Measurements from ENCODE around the gene APMAP. TPM values are rescaled to one million over a fixed set of nuclear protein-coding genes. Genes with fewer than 3 reads are reported as not detected.
A peak's percentile ranks its signal among the peaks of the same experiment; 100 is the strongest.

APMAP gene
- polyA plus RNA-seq (ENCODE audit: insufficient read length in 3 of 3) = 10 to 100 TPM; 92.7 to 98.7 (median 97.6) TPM
- long read RNA-seq, donor 1, transcript APMAP-201 (9 exons, 2,430 nt) = major isoform, 19 of 19 reads
- long read RNA-seq, donor 1, partial matches to known transcripts = 0 of 19 reads
- long read RNA-seq, donor 1, other reads (novel, unspliced or antisense) = 0 of 19 reads
- long read RNA-seq, donor 2, transcript APMAP-201 (9 exons, 2,430 nt) = major isoform, 19 of 19 reads
- long read RNA-seq, donor 2, partial matches to known transcripts = 0 of 19 reads
- long read RNA-seq, donor 2, other reads (novel, unspliced or antisense) = 0 of 19 reads
- long read RNA-seq, donor 3, transcript APMAP-201 (9 exons, 2,430 nt) = major isoform, 46 of 51 reads
- long read RNA-seq, donor 3, partial matches to known transcripts = 5 of 51 reads
- long read RNA-seq, donor 3, other reads (novel, unspliced or antisense) = 0 of 51 reads
- long read RNA-seq, donor 4, transcript APMAP-201 (9 exons, 2,430 nt) = major isoform, 24 of 24 reads
- long read RNA-seq, donor 4, partial matches to known transcripts = 0 of 24 reads
- long read RNA-seq, donor 4, other reads (novel, unspliced or antisense) = 0 of 24 reads
- long read RNA-seq, donor 5, transcript APMAP-201 (9 exons, 2,430 nt) = major isoform, 65 of 81 reads
- long read RNA-seq, donor 5, partial matches to known transcripts = 16 of 81 reads
- long read RNA-seq, donor 5, other reads (novel, unspliced or antisense) = 0 of 81 reads
- long read RNA-seq, donor 6, transcript APMAP-201 (9 exons, 2,430 nt) = major isoform, 25 of 25 reads
- long read RNA-seq, donor 6, partial matches to known transcripts = 0 of 25 reads
- long read RNA-seq, donor 6, other reads (novel, unspliced or antisense) = 0 of 25 reads
- long read RNA-seq, donor 7, transcript APMAP-201 (9 exons, 2,430 nt) = major isoform, 26 of 26 reads
- long read RNA-seq, donor 7, partial matches to known transcripts = 0 of 26 reads
- long read RNA-seq, donor 7, other reads (novel, unspliced or antisense) = 0 of 26 reads
- long read RNA-seq, donor 8, transcript APMAP-201 (9 exons, 2,430 nt) = major isoform, 38 of 44 reads
- long read RNA-seq, donor 8, partial matches to known transcripts = 0 of 44 reads
- long read RNA-seq, donor 8, other reads (novel, unspliced or antisense) = 6 of 44 reads
- long read RNA-seq, donor 9, transcript APMAP-201 (9 exons, 2,430 nt) = major isoform, 33 of 34 reads
- long read RNA-seq, donor 9, partial matches to known transcripts = 0 of 34 reads
- long read RNA-seq, donor 9, other reads (novel, unspliced or antisense) = 0 of 34 reads
- long read RNA-seq, donor 10, transcript APMAP-201 (9 exons, 2,430 nt) = major isoform, 24 of 24 reads
- long read RNA-seq, donor 10, partial matches to known transcripts = 0 of 24 reads
- long read RNA-seq, donor 10, other reads (novel, unspliced or antisense) = 0 of 24 reads
- long read RNA-seq, donor 11, transcript APMAP-201 (9 exons, 2,430 nt) = major isoform, 29 of 29 reads
- long read RNA-seq, donor 11, partial matches to known transcripts = 0 of 29 reads
- long read RNA-seq, donor 11, other reads (novel, unspliced or antisense) = 0 of 29 reads
- long read RNA-seq, donor 12, transcript APMAP-201 (9 exons, 2,430 nt) = major isoform, 15 of 15 reads
- long read RNA-seq, donor 12, partial matches to known transcripts = 0 of 15 reads
- long read RNA-seq, donor 12, other reads (novel, unspliced or antisense) = 0 of 15 reads
- long read RNA-seq, donor 13, transcript APMAP-201 (9 exons, 2,430 nt) = major isoform, 49 of 60 reads
- long read RNA-seq, donor 13, partial matches to known transcripts = 5 of 60 reads
- long read RNA-seq, donor 13, other reads (novel, unspliced or antisense) = 6 of 60 reads
- long read RNA-seq, donor 14, transcript APMAP-201 (9 exons, 2,430 nt) = major isoform, 25 of 25 reads
- long read RNA-seq, donor 14, partial matches to known transcripts = 0 of 25 reads
- long read RNA-seq, donor 14, other reads (novel, unspliced or antisense) = 0 of 25 reads
- long read RNA-seq, donor 15, transcript APMAP-201 (9 exons, 2,430 nt) = major isoform, 14 of 14 reads
- long read RNA-seq, donor 15, partial matches to known transcripts = 0 of 14 reads
- long read RNA-seq, donor 15, other reads (novel, unspliced or antisense) = 0 of 14 reads
- long read RNA-seq, donor 16, transcript APMAP-201 (9 exons, 2,430 nt) = major isoform, 65 of 71 reads
- long read RNA-seq, donor 16, partial matches to known transcripts = 6 of 71 reads
- long read RNA-seq, donor 16, other reads (novel, unspliced or antisense) = 0 of 71 reads

GRCh38 chr20:24992487-24993205, at the start of gene APMAP:
TSS of gene APMAP (minus strand) at chr20:24992751. CDS start at chr20:24992688, 63 bp downstream.
- DNase-seq (ENCODE audit: extremely low read depth in 1 of 11, low read depth in 9 of 11, low spot score in 4 of 11) = peak; percentile 81 to 94 (median 91)

GRCh38 chr20:25041813-25042530, 49.4 kb upstream of the APMAP start:
- no peak for DNase-seq (ENCODE audit: extremely low read depth in 1 of 11, low read depth in 9 of 11, low spot score in 4 of 11)

GRCh38 chr20:25040438-25040831, 47.9 kb upstream of the APMAP start:
- DNase-seq (ENCODE audit: extremely low read depth in 1 of 11, low read depth in 9 of 11, low spot score in 4 of 11) = no peak

GRCh38 chr20:25039697-25040437, 47.3 kb upstream of the APMAP start:
- DNase-seq (ENCODE audit: extremely low read depth in 1 of 11, low read depth in 9 of 11, low spot score in 4 of 11) = no peak

GRCh38 chr20:25038591-25039015, 46.1 kb upstream of the APMAP start:
- DNase-seq (ENCODE audit: extremely low read depth in 1 of 11, low read depth in 9 of 11, low spot score in 4 of 11) = no peak

GRCh38 chr20:25038103-25038410, 45.5 kb upstream of the APMAP start:
- DNase-seq (ENCODE audit: extremely low read depth in 1 of 11, low read depth in 9 of 11, low spot score in 4 of 11) = no peak

DNA sequence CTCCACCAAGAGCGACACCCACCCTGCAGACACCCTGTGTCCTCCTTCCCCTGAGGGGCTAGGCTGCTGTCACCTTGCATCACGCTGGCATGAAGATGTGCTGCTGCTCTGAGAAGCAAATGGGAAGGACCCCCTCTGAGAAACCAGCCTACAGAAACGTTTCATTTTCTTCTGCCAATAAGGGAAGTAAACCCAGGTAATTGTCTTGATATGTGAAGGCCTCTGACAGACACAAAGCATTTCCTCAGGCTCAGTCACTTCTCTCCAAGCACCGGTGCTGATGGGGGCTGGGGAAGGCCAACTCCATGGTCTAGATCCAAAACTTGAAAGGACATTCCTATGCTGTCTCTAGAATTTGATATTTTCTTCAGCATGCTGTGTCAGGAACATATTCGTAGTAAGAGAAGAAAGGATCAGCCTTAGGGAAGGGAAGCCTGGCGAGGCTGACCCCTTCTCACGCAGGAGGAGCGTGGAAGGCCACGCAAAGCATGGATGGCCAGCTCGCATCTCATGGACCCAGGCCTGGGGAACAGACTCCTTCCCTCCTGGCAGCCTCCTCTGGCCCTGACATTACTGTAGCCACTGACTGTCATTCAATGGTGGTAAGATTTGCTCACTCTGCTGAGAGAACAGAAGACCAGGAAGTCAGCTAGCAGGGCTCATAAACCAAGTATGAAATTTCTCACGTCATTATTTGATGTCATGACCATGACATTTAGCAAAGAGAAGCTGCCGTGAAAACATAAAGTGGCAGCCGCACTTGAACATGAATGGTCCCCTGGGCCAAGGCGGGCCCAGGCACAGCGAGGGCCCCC, 44.9 kb upstream of the APMAP start:
- no peak for DNase-seq (ENCODE audit: extremely low read depth in 1 of 11, low read depth in 9 of 11, low spot score in 4 of 11)

- DNase-seq (ENCODE audit: extremely low read depth in 1 of 11, low read depth in 9 of 11, low spot score in 4 of 11) = no peak
These were observed 43.9 kb upstream of the APMAP start for GRCh38 chr20:25036331-25036936.

DNA sequence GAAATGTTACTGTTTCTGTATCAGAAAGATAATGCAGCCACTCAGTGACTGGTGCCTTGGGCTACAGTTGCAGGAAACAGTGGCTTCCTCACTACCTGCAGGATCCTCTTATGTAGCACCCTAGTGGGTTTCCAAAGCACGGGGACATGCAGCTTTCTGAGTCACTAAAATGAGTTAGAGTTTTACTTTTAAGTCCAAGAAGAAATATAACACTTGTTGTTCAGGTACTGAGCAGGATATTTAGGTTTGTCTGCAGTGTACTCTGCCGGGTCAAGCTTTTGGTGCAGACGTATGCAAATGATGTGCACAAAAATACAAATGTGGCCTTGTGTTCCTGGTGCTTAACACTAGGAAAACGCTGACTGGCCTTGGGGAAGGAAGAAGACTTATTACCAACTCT, 43.4 kb upstream of the APMAP start:
- no peak for DNase-seq (ENCODE audit: extremely low read depth in 1 of 11, low read depth in 9 of 11, low spot score in 4 of 11)

GRCh38 chr20:25033924-25034300, 41.4 kb upstream of the APMAP start:
- DNase-seq (ENCODE audit: extremely low read depth in 1 of 11, low read depth in 9 of 11, low spot score in 4 of 11) = no peak

GRCh38 chr20:25033265-25033923, 40.8 kb upstream of the APMAP start:
- no peak for DNase-seq (ENCODE audit: extremely low read depth in 1 of 11, low read depth in 9 of 11, low spot score in 4 of 11)

DNA sequence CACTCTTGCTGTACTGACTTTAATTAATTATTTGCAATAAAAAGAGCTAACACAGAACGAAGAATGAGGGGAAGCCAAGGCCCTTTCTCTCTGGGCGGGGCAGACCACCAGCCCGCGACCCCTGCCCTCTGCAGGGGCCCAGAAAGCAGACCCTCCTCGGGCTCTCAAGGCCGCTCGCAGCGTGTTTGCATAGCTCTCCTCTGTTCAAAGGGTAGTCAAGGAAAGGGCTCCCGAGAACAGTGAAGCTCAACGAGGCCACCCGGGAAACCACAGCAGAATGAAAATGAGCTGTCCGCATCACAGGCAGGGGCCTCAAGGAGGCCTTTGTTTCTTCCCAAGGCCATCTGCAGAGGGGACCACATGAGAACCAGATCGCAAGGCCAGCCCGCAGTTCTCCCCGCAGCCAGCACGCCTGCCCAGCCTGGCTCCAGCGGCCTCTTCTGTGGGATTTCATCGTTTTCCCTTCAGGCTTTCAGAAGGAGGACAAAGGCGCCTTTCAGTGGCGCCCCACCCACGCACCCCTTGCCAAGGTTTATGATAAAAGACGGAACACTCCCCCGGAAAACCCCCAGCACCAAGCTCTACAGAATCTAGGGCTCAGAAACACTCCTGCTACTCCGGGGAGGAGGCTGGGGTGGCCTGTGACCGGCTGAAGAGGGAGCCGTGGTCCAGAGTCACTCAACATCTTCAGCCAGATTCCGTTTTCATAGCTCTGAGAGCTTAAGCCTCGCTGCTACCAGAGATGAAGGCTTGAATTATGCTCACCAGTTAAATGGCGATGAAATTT, 40.1 kb upstream of the APMAP start:
- no peak for DNase-seq (ENCODE audit: extremely low read depth in 1 of 11, low read depth in 9 of 11, low spot score in 4 of 11)

DNA sequence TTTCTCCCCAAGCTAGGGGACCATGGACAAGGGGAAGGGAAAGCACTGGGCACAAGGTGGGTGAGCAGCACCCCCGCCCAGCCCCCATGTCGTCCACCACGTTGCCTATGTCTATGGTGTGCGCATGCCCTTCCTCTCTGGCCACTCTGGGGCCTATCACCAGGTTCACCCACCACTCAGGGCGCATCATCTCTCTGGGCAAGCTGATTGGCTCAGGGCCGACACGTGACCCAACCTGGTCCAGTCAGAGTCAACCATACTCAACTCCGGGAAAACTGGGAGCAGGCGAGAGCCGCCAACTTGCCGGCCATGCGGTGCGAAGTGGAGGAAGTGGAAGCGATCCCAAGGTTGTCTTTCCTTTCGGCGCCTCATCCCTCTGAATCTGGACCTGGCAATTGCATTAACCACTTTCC, 39.5 kb upstream of the APMAP start:
- no peak for DNase-seq (ENCODE audit: extremely low read depth in 1 of 11, low read depth in 9 of 11, low spot score in 4 of 11)
